GM21717 (cell line): ENCODE measurements around the gene DPYSL4.

Source experiments
- ATAC-seq: cut with Tn5 transposase; IDR thresholded peaks from one replicate; pipeline ENCODE4 v1.9.1; 2021; ENCODE audit warnings: mild to moderate bottlenecking, moderate library complexity; ENCODE audit not compliant: unreplicated experiment

Gene DPYSL4

GRCh38 chr10:132225073-132225848 is 38.5 kb downstream of the DPYSL4 start:
- no peak for ATAC-seq

- no peak for ATAC-seq
These were observed 39.1 kb downstream of the DPYSL4 start for GRCh38 chr10:132225849-132226205.

GRCh38 chr10:132226586-132227405 is 40.0 kb downstream of the DPYSL4 start:
- ATAC-seq = no peak

- no peak for ATAC-seq
These were observed 41.2 kb downstream of the DPYSL4 start for GRCh38 chr10:132227851-132228390.

- ATAC-seq = no peak
These were observed 41.9 kb downstream of the DPYSL4 start for GRCh38 chr10:132228616-132229015.

GRCh38 chr10:132229096-132229495 is 42.3 kb downstream of the DPYSL4 start:
- no peak for ATAC-seq

GRCh38 chr10:132229834-132230556 is 43.2 kb downstream of the DPYSL4 start:
- ATAC-seq = no peak

GRCh38 chr10:132230557-132231210 is 43.9 kb downstream of the DPYSL4 start:
- no peak for ATAC-seq

- ATAC-seq = no peak
These were observed 44.9 kb downstream of the DPYSL4 start for GRCh38 chr10:132231656-132232022.

GRCh38 chr10:132232023-132232951 is 45.5 kb downstream of the DPYSL4 start:
- ATAC-seq = no peak

GRCh38 chr10:132232981-132233380 is 46.2 kb downstream of the DPYSL4 start:
- ATAC-seq = no peak

- no peak for ATAC-seq
These were observed 46.8 kb downstream of the DPYSL4 start for GRCh38 chr10:132233501-132234085.

GRCh38 chr10:132234860-132235259 is 48.1 kb downstream of the DPYSL4 start:
- ATAC-seq = no peak

GRCh38 chr10:132236161-132236560 is 49.4 kb downstream of the DPYSL4 start:
- ATAC-seq = no peak

- ATAC-seq = no peak
These were observed 50.1 kb downstream of the DPYSL4 start for GRCh38 chr10:132236881-132237280.

GRCh38 chr10:132237396-132237795 is 50.6 kb downstream of the DPYSL4 start:
- ATAC-seq = no peak

GRCh38 chr10:132237871-132238270 is 51.1 kb downstream of the DPYSL4 start:
- no peak for ATAC-seq

- ATAC-seq = no peak
These were observed 51.8 kb downstream of the DPYSL4 start for GRCh38 chr10:132238371-132239125.
